GM19328 (cell line): Measurements from ENCODE around the gene IGSF1.
"Not testable (repeated sequence)": the region's sequence is repeated elsewhere in the genome, so short reads cannot be mapped to it uniquely, and the experiment has no call there.

Source experiments
- ATAC-seq: cut with Tn5 transposase; IDR thresholded peaks from one replicate; pipeline ENCODE4 v1.9.1; 2021; ENCODE audit warnings: mild to moderate bottlenecking, moderate library complexity; ENCODE audit not compliant: unreplicated experiment

The IGSF1 gene

DNA sequence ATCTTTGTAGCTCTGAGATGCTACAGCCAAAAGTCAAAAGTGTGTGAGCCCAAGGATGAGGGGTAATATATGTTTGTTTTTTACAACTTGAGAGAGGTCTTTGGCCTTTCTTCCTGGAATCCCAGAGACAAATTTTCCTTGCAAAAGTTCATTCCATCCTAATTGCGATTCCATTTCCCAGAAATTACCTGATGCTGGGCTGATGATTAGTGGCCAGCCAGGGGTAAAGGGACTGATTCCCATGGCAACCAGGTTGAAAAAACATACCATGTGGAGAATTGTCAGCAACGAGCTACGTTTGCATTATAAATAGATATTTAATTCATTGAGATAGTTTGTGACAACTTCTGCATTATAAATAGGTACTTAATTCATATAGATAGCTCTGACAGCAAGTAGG is 17.8 kb downstream of the IGSF1 start:
- ATAC-seq: no peak

DNA sequence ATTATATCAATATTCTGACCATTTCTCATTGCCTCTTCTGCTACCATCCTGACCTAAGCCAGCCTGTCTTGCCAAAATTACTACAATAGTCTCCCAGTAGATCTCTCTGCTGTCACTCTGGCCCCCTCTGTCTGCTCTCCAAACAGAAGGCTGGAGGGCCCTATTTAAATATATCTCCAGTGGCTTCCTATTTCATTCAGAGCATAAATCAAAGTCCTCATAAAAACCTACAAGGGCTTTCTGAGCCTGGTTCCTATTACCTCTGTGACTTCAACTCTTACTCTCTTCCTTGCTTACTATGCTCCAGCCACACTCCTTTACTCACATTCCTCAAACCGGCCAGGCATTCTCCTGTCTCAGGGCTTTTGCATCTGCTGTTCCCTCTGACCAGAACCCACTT is 19.0 kb downstream of the IGSF1 start:
- ATAC-seq: no peak

DNA sequence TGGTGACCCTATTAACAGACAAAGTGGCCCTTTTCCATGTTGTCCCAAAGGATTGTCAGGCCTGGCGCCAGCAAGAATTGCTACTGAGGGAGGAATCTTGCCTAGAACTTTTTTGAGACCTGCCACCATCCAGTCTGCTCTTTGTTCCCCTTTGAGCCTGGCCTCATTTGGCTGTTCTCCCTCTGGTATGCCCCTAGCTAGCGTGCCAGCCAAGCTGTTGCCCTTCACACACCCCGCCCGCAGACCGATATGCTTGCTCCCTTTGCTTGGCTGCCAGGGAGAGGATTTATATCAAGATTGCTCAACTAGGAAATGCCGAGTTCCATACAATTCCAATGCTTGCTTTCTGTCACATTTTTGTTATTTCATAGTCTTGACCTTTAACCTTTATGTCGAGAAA is 24.4 kb downstream of the IGSF1 start:
- ATAC-seq: no peak

DNA sequence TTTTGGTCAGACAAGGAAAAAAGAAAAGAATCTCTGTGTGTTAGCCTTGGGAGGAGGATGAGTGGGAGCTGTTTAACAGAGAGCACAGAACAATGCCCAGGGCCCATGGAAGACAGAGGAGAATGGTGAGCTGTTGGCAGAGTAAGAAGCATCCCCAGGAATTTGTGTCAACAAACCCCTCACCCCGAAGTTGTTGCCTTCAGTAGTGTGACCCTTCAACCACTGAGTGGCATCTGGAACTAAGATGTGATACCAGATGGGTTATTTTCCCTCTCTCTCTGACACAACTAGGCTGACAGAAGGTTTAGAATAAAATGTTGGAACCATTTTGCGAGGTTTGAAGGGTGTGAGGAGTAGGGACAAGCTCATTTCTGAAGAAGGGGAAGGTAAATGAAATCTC is 25.1 kb downstream of the IGSF1 start:
- no peak for ATAC-seq

DNA sequence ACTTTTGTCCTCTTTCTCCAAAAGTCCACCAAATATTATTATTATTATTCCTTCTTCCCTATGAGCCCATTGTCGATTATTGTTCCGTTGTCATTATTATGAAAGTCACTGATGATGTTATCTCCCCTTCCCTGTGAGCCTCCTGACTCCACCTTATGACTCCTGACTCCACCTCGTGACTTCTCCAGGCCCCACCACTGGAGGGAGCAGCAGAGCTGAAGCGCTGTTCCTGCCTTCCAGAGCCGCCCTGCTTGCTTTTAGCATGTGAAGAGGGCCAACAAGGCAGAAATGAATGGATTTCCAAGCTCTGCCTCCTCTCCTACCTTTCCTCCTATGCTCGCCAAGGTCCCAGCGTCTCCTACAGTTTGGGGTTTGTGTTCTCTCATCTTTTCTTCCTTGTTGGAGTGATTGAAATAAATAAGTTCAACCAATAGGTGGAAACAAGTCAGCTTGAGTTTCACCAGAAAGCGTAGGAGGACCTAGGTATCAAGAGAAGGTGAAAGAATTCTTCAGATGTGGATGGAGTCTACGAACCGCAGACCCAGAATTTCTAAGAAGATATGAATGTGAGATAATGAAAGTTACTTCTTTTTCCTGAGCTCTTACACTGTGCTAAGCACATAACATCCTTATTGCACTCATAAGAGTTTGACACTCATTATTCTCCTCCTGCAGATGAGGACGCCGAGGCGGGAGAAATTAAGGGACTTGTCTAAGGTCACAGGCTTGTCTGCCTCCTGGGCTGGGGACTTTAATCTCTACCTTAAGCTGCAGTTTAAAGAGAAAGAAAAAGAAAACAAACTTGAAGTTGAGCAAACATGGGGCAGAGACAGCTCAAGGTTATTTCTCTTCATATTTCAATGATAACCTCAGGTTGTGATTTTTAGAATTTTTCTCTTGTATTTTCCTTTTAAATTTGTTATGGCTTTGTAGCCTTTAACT is 26.1 kb downstream of the IGSF1 start:
- no peak for ATAC-seq

DNA sequence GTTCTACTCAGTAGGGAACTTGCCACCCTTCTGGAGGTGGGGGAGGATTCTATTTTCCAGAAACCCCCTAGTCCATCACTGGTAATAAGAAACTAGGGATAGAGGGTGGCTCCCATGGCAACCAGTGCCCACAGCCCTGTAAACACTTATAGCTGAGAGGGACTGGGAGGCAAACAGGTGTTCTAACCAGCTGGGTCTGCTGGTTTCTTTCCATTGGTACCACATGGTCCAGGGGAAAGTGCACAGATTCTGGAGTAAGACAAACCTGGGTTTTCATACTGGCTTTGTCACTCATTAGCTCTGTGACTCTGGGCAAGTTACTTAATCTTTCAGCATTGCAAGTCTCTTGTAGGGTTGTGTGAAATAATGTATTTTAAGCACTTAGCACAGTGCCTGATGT is 26.9 kb downstream of the IGSF1 start:
- ATAC-seq: no peak

DNA sequence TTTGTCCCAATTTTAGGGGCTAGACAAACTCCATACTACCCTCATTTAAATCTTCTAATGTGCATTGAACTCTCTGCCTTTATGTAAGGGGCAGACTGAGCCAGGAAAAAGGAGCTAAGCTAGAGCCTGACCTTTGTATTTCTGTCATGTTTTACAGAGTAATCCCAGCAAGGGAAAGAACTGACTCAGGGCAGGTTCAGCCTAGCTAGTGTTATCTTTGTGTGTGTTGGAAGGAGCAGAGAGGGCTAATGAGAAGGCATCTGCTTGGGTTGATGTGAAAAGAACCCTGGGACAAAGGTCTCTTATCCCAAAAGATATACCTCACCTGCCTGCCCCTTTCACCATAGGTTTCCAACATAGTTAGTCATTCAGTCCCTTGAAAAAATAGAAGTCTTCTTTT is 31.7 kb downstream of the IGSF1 start:
- no peak for ATAC-seq

DNA sequence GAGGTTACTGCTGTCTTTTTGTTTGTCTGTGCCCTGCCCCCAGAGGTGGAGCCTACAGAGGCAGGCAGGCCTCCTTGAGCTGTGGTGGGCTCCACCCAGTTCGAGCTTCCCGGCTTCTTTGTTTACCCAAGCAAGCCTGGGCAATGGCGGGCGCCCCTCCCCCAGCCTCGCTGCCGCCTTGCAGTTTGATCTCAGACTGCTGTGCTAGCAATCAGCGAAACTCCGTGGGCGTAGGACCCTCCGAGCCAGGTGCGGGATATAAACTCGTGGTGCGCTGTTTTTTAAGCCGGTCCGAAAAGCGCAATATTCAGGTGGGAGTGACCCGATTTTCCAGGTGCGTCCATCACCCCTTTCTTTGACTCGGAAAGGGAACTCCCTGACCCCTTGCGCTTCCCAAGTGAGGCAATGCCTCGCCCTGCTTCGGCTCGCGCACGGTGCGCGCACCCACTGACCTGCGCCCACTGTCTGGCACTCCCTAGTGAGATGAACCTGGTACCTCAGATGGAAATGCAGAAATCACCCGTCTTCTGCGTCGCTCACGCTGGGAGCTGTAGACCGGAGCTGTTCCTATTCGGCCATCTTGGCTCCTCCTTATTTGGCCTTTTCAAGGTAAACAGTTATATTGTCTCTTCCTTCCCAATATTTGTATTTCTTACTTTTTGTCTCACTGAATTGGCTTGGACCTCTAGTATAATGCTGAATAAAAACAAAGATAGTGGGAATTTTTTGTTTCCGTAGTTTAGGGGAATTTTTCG is 37.9 kb downstream of the IGSF1 start:
- ATAC-seq: not testable (repeated sequence)

DNA sequence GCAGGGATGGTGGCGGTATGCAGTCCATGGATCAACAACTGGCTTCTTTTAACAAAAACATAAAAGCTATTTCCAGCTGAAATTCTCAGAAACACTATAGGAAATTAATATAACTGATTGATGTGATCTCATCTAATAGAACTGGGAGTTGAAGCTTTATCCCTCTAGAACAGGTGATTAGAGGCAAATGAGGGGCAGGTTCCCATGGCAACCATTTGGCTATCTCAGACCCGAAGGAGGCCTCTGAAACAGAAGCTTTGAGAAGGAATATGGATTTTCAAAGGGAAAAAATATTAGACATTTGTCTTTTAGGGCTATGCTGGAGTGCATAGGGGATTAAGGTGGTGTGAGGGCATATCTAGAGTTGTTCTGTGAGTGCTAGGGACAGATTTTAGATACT is 50.0 kb downstream of the IGSF1 start:
- ATAC-seq: no peak

DNA sequence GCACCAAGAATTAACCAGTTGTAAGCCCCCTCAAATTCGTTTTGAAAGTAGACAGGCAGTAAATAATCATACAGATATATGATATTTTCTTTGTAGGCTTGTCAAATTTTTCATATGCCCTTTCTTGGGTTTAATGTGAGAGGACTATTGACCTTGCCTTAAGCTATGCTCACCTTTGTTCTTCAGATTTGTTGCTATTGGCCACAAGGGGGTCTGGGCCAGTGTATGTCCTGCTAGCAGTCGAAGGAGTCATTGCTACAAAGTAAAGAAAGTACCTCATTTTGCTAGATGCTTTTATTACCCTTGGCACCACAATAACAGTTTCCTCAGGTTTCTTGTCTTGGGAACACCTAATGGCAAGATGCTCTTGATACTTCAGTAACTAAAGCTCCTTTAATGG is 51.7 kb downstream of the IGSF1 start:
- ATAC-seq: no peak

DNA sequence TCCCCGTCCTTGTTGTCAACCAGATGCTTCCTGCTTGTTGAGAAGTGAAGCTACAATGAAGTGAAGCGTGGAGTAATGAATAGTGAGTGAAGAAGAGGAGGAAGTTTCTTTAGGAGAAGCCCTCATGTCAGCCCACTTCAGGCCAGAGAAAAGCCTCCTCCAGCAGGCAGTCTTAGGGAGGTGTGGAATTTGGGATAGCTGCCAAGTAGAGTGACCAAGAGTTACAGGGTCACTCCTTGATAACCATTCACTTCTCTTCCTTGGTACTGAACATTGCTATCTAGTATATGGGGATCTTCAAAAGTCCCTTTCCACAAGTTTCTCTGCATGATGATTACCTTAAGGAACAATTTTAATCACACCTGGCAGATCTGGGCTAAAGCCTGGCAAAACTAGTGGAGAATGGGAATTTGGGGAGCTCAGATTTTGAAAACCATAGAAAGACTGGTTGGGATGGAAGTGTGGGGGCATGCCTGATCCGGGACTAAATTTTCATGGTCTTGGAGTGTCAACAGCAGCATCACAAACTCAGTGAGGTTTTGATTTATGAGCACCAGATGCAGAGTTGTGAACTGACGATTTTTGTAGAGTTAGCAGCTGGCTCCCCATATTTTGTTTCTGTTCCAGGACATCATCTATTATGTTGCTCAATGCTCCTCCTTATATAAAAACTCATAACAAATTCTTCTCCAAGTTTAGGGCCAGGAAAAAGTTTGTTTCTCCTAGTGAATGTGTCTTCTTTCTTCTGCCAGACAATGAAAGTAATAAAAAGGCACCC is 53.1 kb downstream of the IGSF1 start:
- no peak for ATAC-seq

DNA sequence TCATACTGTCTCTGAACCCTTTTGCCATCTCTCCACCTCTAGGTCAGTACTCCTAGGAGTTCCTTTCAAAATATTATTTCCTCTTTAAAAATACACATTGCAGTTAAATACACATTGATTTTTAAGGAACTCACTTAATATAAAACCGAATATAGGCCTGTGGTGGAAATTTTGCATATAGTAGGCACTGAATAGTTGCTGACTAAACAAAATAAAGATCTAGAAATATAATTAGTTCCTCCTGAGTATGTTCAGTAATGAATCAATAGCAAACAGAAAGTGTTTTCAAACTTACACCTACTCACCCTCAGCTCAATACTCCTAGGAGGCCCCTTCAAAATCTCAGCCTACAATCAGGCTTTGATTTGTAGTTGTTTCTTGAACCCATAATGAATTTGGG is 61.5 kb downstream of the IGSF1 start:
- ATAC-seq: no peak

DNA sequence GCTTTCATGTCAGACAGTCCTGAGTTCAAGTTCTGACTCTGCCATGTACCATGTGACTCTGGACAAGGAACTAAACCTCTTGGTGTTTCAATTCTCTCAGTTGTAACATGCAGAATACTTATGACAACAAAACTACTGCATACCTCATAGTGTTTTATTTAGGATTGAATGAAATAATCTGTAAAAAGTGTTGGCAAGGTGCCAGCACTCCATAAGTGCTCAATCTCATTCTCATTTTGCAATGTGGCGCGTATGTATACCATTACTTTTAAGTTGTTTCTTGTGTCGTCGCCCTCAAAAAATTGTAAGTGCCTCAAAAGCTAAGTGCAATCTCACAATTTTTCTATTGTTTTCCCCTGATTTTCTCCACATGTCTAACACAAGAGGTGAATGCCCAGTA is 62.5 kb downstream of the IGSF1 start:
- ATAC-seq: no peak

DNA sequence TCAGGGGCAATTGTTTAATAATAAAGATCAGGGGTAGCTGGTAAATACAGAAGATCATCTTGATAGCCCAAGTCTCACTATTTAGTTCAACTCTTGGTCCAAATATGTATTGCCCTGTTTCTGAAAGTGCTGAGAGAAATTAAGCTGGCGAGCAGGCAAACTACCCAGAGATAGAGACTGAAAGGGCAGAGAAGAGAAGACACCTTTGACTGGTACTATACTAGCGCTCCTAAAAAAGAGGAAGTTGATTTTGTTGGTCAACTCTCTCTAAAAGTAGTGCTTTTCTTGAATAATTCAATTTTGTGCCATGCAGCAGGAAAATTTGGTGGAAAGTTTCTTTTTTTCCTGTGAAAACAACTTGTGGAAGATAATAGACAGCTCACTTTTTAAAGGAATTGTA is 64.0 kb downstream of the IGSF1 start:
- no peak for ATAC-seq
